Astrocyte of the cerebellum (primary cell): ENCODE data around the gene ORC1.

Source experiments
- DNase-seq: peaks from one replicate; pipeline ENCODE4 v3.0.0-alpha.2; 2011; ENCODE audit warnings: low read depth
- H3K4me3 ChIP-seq: 2 replicates; pipeline ENCODE4 v1.5.1; 2011; ENCODE audit warnings: mild to moderate bottlenecking, low read depth, low read length, moderate library complexity
- in situ Hi-C: cut with HindIII; loops from 2 replicates; pipeline ENCODE4 v1.10.0; 2017; ENCODE audit warnings: low sequenced_read_pairs
- TF ChIP-seq, protein P1 (sequence below): IDR thresholded peaks from 2 replicates; pipeline ENCODE4 v1.5.1; 2012; ENCODE audit warnings: low read length, low read depth, moderate library complexity, mild to moderate bottlenecking; ENCODE audit errors: missing control alignments

Gene ORC1

DNA sequence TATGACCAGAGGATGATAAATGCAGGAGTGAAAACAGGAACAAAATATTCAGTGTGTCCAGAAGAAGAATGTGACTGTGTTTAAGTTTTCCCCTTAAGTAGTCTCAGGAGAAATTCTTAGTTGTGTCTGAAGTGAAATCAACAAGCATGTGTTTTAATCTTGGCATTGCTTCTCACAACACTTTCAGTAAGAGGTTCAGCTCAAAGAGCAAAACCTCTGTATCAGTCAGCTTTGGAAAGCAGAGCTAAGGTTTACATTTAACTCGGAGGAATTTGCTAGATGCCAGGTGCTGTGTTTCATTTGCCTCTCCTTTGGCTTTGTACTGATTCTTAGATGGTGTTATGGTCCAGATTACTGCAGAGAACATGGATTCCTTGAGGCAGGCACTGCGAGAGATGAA lies 66.8 kb downstream of the ORC1 start:
- no peak for DNase-seq
- no peak overlapping the region for H3K4me3 ChIP-seq
- in situ Hi-C loops: no loop called here
- TF ChIP-seq, protein P1, sequence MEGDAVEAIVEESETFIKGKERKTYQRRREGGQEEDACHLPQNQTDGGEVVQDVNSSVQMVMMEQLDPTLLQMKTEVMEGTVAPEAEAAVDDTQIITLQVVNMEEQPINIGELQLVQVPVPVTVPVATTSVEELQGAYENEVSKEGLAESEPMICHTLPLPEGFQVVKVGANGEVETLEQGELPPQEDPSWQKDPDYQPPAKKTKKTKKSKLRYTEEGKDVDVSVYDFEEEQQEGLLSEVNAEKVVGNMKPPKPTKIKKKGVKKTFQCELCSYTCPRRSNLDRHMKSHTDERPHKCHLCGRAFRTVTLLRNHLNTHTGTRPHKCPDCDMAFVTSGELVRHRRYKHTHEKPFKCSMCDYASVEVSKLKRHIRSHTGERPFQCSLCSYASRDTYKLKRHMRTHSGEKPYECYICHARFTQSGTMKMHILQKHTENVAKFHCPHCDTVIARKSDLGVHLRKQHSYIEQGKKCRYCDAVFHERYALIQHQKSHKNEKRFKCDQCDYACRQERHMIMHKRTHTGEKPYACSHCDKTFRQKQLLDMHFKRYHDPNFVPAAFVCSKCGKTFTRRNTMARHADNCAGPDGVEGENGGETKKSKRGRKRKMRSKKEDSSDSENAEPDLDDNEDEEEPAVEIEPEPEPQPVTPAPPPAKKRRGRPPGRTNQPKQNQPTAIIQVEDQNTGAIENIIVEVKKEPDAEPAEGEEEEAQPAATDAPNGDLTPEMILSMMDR: no peak

DNA sequence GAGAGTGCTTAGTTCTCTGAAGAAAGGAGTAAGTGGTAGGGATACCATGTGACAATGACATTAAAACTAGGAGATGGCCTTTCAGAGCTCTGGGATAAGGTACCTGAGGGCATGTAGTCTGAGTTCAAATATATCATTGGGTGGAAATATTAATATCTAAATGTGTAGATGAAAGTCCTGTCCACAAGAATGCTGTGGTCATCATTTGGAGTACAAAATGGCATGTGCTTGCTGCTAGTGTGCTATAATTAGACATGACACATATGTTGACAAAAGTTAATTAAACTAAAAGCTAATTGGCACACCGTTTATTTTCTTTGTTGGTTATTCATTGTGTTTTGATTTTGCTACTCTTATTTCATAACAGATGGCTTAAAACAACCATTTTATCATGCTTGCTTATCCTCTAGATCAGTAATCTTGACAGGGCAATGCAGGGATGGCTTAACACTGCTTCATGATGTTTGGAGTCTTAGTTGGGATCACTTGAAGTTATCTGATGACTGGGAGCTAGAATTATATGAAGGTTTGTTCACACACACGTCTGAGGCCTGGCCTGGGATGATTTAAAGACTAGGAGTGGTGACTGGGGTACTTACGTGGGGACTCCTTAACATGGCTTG lies 69.2 kb downstream of the ORC1 start:
- H3K4me3 ChIP-seq: no peak overlapping the region
- TF ChIP-seq, protein P1: no peak
- no peak for DNase-seq
- in situ Hi-C loops: no loop called here

DNA sequence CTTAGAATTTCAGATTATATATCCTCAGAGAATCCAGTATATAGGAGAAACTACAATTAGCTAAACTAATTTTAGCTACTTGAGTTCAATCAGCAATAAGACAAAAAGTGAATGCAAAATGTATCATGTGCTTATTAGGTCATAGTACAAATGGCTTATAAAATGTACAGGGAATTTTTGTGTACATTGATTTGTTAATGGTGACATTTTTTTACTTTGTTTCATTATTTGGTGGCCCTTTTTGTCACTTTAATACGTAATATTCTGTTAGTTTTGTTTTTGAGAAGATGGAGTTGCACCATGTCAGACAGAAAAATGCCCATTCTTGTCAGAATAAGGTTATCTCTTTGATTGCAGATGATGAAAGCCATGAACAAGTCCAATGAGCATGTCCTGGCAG lies 71.8 kb downstream of the ORC1 start:
- H3K4me3 ChIP-seq: no peak overlapping the region
- in situ Hi-C loops: no loop called here
- TF ChIP-seq, protein P1: no peak
- DNase-seq: no peak

DNA sequence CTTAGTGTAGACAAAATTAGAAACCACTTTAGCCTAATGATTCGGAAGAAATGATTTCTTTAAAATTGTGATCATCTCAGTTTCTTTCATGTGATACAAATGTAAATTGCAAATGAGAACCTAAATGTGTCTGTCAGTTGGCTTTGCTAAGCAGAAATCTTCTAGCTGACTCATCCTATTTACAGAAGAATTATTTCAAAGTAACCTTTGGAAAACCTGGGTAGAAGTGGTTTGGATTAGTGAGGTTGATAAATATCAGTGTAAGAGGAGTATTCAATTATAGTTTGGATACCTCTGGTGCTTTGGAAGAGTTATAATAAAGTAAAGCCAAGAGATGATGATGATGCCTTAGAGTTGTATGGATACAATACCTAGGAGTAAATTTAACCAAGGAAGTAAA lies 75.6 kb downstream of the ORC1 start:
- no peak for DNase-seq
- TF ChIP-seq, protein P1: no peak
- in situ Hi-C loops: no loop called here
- no peak overlapping the region for H3K4me3 ChIP-seq

DNA sequence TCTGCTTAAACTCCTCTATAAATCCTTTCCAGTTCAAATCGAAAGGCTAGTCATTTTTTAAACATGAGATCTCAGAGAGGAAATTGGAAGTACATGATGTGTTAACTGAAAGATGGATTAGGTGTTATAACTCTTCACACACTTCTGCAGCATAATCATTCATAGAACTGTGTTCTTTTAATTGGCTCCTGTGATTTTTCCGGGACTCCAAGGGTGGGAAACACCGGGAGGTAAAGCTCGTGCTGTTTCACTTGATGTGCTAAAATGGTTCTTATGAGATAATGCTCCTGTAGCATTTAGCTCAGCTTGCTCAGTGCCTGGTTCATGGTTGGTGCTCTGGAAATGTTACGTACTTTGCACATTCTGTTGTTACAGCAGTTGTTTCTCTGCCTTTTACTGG lies 78.4 kb downstream of the ORC1 start:
- no peak for DNase-seq
- TF ChIP-seq, protein P1: no peak

DNA sequence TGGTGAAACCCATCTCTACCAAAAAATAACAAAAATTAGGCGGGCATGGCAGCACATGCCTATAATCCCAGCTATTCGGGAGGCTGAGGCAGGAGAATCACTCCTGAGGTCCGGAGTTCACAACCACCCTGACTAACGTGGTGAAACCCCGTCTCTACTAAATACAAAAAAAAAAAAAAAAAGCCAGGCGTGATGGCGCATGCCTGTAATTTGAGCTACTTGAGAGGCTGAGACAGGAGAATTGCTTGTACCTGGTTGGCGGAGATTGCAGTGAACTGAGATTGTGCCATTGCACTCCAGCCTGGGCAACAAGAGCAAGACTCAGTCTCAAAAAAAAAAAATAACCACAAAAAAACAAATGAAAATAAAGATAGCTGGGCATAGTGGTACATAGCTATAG lies 80.5 kb downstream of the ORC1 start:
- H3K4me3 ChIP-seq: no peak overlapping the region
- TF ChIP-seq, protein P1: no peak
- DNase-seq: no peak
- in situ Hi-C loops: no loop called here

More for the DNA sequence above, 78.4 kb downstream of the ORC1 start:
- no peak overlapping the region for H3K4me3 ChIP-seq
- in situ Hi-C loops: no loop called here
